Left cardiac atrium (tissue), 4 donors: ENCODE measurements around the gene VPS72. TPM values are rescaled to one million over a fixed set of nuclear protein-coding genes. Genes with fewer than 3 reads are reported as not detected.
A peak's percentile ranks its signal among the peaks of the same experiment; 100 is the strongest.
"Not testable (repeated sequence)": the region's sequence is repeated elsewhere in the genome, so short reads cannot be mapped to it uniquely, and the experiment has no call there.

Experiments
- ATAC-seq, 2 donors: fragments of 200-7000 bp; cut with Tn5 transposase; one replicate each; pipeline ENCODE4 v1.9.1; 2020; ENCODE audit warnings: mild to moderate bottlenecking in 2 of 2, moderate library complexity in 2 of 2
- DNase-seq: peaks from one replicate; pipeline ENCODE4 v3.0.0-alpha.2; 2020
- intact Hi-C, 2 donors: fragments of 100-400 bp; cut with DNase I; formaldehyde crosslinking; loops; one replicate each; pipeline versions ENCODE4 v1.14.1 to v1.15.1; 2022 to 2023
- long read RNA-seq: library from polyadenylated mRNA; unstranded; transcript quantifications from one replicate; pipeline ENCODE4 v2.0.0, GENCODE V29; 2021
- total RNA-seq, 2 donors: library from RNA; stranded (reverse); fragmentation: NEBNext Ultra II Directional; extraction: Animal tissue kit (Norgen Biotek cat#: 25700); gene quantifications; one replicate each; pipeline ENCODE4 v1.2.1, GENCODE V29; 2021
- donor health status: DM: no; HTN: yes; CAD: no.
- donor health status: DM: no; HTN: yes; CAD: no; lungs with severe emphysema.
- donor health status: DM: yes; HTN: yes; CAD: no.
- donor health status: Dilated cardiomyopathy.

The VPS72 gene
- total RNA-seq, result 10 to 100 TPM; 38.3 to 48.4 TPM
- long read RNA-seq, transcript VPS72-202 (6 exons, 1,527 nt), result major isoform, 12 of 13 reads
- long read RNA-seq, partial matches to known transcripts, result 0 of 13 reads
- long read RNA-seq, other reads (novel, unspliced or antisense), result 1 of 13 reads

- intact Hi-C loops, result loop anchor here in 1 of 2 donors (10.0 kb wide), 1 partner anchor 155 kb away; the partner anchor contains the start of gene RFX5
- DNase-seq (peak; percentile 87), ATAC-seq (peak; percentile 98)
Observed at GRCh38 chr1:151189637-151190445, at the start of gene VPS72. Gene VPS72, minus strand, starts transcription at chr1:151190197. Its CDS starts 76 bp downstream, at chr1:151190121.

GRCh38 chr1:151238467-151238739 lies 48.4 kb upstream of the VPS72 start:
- intact Hi-C loops, result no loop called here
- DNase-seq, result no peak
- peak in 1 of 2 donors; percentile 56 for ATAC-seq

- intact Hi-C loops, result no loop called here
- DNase-seq (no peak), ATAC-seq (no peak)
Observed at GRCh38 chr1:151237678-151238466, 47.9 kb upstream of the VPS72 start.

- intact Hi-C loops, result no loop called here
- DNase-seq, result no peak
- ATAC-seq, result no peak
Observed at GRCh38 chr1:151235235-151235634, 45.2 kb upstream of the VPS72 start.

GRCh38 chr1:151222130-151222529 lies 32.1 kb upstream of the VPS72 start:
- DNase-seq (no peak), ATAC-seq (peak; percentile 65 to 71)
- intact Hi-C loops, result no loop called here

GRCh38 chr1:151221616-151222015 lies 31.6 kb upstream of the VPS72 start:
- no peak for DNase-seq
- intact Hi-C loops, result no loop called here
- ATAC-seq, result no peak

- intact Hi-C loops, result no loop called here
- DNase-seq (no peak), ATAC-seq (no peak)
Observed at GRCh38 chr1:151213560-151213959, 23.6 kb upstream of the VPS72 start.

GRCh38 chr1:151211972-151212705 lies 22.1 kb upstream of the VPS72 start:
- no peak for ATAC-seq
- no peak for DNase-seq
- intact Hi-C loops, result no loop called here

- ATAC-seq (no peak), DNase-seq (no peak)
- intact Hi-C loops, result no loop called here
Observed at GRCh38 chr1:151210830-151211229, 20.8 kb upstream of the VPS72 start.

GRCh38 chr1:151205381-151205965 lies 15.5 kb upstream of the VPS72 start:
- ATAC-seq, DNase-seq, intact Hi-C loops: not testable (repeated sequence)

- DNase-seq (no peak), ATAC-seq (peak in 1 of 2 donors; percentile 18)
- intact Hi-C loops, result loop anchor here in 1 of 2 donors (5.0 to 10.0 kb wide), 2 partner anchors 52 to 145 kb away; partner anchors contain the start of genes PSMD4 and RFX5
Observed at GRCh38 chr1:151199873-151200581, 10.0 kb upstream of the VPS72 start.

GRCh38 chr1:151198254-151199127 lies 8.5 kb upstream of the VPS72 start, which contains the start of gene PIP5K1A:
Gene PIP5K1A, plus strand, starts transcription at chr1:151198552. Its CDS starts 445 bp downstream, at chr1:151198997.
- DNase-seq (peak; percentile 100), ATAC-seq (peak; percentile 94 to 97)
- intact Hi-C loops, result loop anchor here in 1 of 2 donors (5.0 to 10.0 kb wide), 2 partner anchors 54 to 146 kb away; partner anchors contain the start of genes PSMD4 and RFX5

GRCh38 chr1:151197863-151198253 lies 7.9 kb upstream of the VPS72 start:
- no peak for DNase-seq
- intact Hi-C loops, result loop anchor here (2.0 to 10.0 kb wide), 3 partner anchors 54 to 147 kb away; partner anchors contain the start of genes PSMD4 (in 1 of the 2) and RFX5 (in 1 of the 2)
- no peak for ATAC-seq

GRCh38 chr1:151196292-151196800 lies 6.3 kb upstream of the VPS72 start:
- DNase-seq, result peak; percentile 51
- intact Hi-C loops, result loop anchor here (2.0 to 10.0 kb wide), 3 partner anchors 56 to 148 kb away; partner anchors contain the start of genes PSMD4 (in 1 of the 2) and RFX5 (in 1 of the 2)
- ATAC-seq, result peak; percentile 9 to 13

- peak; percentile 73 for DNase-seq
- intact Hi-C loops, result loop anchor here in 1 of 2 donors (5.0 to 10.0 kb wide), 2 partner anchors 57 to 150 kb away; partner anchors contain the start of genes PSMD4 and RFX5
- peak in 1 of 2 donors; percentile 30 for ATAC-seq
Observed at GRCh38 chr1:151194894-151195594, 5.0 kb upstream of the VPS72 start.

- intact Hi-C loops, result loop anchor here in 1 of 2 donors (10.0 kb wide), 1 partner anchor 151 kb away; the partner anchor contains the start of gene RFX5
- no peak for ATAC-seq
- DNase-seq, result no peak
Observed at GRCh38 chr1:151193856-151194255, 3.9 kb upstream of the VPS72 start.
